Hindlimb muscle (tissue), 1 donor: Measurements from ENCODE around the gene PPP1R7. TPM values are rescaled to one million over a fixed set of nuclear protein-coding genes. Genes with fewer than 3 reads are reported as not detected.
"Not testable (repeated sequence)": the region's sequence is repeated elsewhere in the genome, so short reads cannot be mapped to it uniquely, and the experiment has no call there.

Experiments
- DNase-seq: peaks from one replicate; pipeline ENCODE4 v3.0.0-alpha.2; 2013
- polyA plus RNA-seq: library from polyadenylated mRNA; unstranded; fragments of 120-200 nt; gene quantifications from one replicate; pipeline ENCODE4 v1.2.1, GENCODE V29; 2013; ENCODE audit not compliant: insufficient read length

Gene PPP1R7
- polyA plus RNA-seq: 87.2 TPM

DNA sequence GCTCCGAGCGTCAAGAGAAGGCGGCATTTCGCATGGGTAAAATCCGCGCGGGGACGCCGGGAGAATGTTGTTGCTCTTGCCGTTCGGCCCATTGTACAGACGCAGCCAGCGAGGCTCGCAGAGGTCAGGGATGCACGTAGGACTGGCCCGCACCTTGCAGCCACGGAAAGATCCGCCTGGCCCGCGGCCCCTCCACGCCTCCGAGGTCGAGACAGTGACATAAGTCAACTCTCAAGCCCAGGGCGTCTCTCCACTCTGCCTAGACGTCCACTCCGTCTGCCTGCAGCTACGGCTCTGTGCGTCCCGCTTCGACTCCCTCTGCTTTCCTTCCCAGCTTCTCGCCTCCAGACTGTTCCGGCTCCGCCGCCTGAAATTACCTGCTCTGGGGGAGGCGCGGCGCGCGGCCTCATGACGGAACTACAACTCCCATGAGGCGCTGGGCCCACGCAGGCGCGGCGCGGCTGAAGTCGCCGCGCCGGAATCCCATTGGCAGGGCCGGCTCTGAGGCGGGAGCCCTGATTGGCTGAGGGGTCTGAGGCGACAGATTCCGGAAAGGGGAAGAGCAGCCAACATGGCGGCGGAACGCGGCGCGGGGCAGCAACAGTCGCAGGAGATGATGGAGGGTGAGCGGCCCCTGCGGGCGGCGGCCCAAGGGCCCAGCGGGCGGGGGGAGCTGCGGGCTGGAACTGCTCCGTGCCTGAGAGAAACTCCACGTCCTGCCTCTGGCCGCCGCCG, at the start of gene PPP1R7:
Gene PPP1R7, plus strand, starts transcription at position 543 of the 735 bp plus-strand sequence. Its CDS starts 29 bp downstream, at position 572.
- peak; percentile 94 for DNase-seq

DNA sequence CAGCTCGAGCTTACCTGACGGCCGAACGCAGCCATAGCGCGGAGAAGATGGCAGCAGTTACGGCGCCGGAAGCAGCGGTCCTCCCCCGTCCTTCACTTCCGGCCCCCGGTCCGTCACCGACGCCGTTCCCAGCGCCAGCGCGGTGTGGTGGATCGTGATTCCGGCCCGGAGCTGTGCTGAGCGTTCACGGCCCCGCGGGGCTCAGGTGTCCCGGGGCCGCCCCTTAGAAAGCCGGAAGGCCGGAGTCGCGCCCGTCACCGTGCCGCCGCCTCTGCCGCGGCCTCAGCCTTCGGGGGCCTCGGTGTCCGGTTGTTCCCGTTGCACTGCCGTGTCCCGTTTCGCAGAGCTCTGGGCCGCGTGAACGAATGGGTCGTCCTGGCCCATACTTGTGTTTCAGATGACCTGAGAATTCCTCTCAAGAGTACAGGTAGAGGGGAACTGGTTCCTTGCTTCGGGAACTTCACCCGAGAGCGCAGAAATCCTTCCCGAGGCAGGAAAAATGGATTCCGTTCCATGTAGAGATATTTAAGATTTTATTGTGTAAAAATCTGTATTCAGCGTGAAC, 47.9 kb upstream of the PPP1R7 start, which contains the start of gene MTERF4:
Gene MTERF4, minus strand, starts transcription at position 49 of the 565 bp plus-strand sequence. Its CDS starts 14 bp downstream, at position 35.
- DNase-seq: peak; percentile 89

DNA sequence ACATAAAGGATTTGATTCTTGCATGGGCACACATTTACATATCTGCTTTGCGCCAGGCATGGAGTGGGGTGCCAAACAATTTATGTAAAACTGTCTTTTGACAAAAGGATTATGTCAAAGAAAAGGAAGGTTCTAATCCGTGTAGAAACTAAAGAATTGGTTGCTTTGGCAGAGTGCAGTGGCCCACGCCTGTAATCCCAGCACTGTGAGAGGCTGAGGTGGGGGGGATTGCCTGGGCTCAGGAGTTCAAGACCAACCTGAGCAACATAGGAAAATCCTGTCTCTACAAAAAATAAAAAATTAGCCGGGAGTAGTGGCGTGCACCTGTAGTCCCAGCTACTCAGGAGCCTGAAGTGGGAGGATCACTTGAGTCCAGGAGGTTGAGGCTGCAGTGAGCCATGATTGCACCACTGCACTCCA, 47.1 kb upstream of the PPP1R7 start:
- no peak for DNase-seq

- not testable (repeated sequence) for DNase-seq
Measured at GRCh38 chr2:241104611-241105010, 45.7 kb upstream of the PPP1R7 start.

DNA sequence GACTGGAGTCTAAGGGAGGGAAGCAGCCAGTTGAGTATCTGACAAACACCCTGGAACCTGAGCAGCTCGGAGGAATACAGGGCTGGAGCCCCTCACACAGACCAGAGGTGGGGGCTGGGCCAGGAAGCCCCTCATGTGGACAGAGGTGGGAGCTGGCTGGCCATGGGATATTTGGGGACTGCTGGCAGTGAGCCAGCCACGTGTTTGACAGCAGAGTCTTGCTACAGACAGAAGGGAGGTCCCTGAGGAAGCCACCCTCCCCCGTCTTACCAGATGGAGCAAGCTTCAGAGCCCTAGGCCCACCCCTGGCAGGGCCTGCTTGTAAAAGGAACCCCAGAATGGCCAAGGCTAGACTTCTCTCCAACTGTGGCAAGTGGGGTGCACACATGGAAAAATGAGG, 44.6 kb upstream of the PPP1R7 start:
- no peak for DNase-seq

DNA sequence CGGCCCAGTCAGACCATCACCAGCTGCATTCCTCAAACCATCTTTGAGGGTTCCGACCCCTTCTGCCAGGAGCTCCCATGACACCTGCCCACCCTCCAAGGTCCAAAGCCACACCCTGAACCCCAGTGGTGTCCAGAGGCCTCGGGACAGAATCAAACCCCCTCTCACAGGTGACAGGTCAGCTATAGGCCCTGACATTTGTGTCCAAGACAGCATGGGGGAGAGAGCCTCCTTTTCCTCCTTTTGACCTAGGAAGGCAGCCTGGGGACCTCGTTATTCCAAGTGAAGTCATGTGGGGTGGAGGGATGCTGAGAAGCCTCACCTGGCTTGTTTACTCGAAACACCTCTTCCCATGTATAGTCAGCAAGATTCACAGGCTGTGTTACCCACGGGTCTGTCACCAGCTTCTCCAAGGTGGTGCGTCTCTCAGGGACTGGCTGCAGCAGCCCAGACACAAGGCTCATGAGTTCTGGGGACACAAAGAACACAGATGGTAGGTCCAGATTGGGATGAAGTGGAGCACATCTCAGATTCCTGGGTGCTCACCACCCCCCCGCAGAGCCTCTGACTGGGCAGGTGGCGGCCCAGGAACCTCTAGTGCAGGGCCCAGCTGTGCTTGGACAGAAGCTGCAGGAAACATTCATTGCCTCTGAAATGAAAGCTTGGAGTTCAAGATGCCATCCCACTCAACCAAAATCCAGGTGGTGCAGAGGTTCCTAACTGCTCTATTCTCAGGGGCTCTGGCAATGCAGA, 43.1 kb upstream of the PPP1R7 start:
- no peak for DNase-seq

DNA sequence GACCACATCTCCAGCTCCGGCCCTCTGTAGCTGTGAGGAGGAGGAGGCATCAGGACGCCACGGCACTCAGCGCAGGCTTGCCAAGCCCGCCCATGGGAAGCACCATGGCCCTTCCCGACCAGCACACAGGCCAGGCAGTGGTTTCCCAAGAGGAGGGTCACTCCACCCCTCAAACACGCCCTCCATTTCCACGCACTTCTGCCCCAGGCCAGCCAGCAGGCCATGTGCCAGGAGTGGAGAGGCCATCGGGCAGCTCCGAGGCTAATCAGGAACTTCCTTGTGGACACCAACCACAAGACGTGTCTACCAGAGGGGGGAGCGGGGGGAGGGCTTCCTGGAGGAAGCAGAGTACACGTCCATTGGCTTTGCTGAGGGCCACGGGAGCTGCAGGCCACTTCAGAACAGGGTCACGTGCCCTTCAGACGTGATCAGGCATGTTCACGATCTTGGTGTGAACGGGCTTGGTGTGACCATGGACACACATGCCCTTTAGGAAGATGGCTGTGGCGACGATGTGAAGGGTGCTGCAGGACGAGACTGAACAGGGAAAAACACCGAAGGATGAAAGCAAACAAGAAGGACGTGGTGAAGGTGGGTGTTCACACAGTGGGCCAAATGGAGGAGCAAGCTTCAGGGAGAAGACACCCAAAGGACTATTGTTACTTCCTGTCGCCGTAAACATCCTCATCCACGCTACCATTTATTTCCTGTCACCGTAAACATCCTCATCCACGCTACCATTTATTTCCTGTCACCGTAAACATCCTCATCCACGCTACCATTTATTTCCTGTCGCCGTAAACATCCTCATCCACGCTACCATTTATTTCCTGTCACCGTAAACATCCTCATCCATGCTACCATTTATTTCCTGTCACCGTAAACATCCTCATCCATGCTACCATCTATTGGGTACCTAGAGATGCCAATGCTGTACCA, 41.7 kb upstream of the PPP1R7 start:
- no peak for DNase-seq

GRCh38 chr2:241109210-241110088, 40.8 kb upstream of the PPP1R7 start:
- DNase-seq: no peak

- DNase-seq: no peak
Measured at GRCh38 chr2:241110089-241110606, 40.1 kb upstream of the PPP1R7 start.

DNA sequence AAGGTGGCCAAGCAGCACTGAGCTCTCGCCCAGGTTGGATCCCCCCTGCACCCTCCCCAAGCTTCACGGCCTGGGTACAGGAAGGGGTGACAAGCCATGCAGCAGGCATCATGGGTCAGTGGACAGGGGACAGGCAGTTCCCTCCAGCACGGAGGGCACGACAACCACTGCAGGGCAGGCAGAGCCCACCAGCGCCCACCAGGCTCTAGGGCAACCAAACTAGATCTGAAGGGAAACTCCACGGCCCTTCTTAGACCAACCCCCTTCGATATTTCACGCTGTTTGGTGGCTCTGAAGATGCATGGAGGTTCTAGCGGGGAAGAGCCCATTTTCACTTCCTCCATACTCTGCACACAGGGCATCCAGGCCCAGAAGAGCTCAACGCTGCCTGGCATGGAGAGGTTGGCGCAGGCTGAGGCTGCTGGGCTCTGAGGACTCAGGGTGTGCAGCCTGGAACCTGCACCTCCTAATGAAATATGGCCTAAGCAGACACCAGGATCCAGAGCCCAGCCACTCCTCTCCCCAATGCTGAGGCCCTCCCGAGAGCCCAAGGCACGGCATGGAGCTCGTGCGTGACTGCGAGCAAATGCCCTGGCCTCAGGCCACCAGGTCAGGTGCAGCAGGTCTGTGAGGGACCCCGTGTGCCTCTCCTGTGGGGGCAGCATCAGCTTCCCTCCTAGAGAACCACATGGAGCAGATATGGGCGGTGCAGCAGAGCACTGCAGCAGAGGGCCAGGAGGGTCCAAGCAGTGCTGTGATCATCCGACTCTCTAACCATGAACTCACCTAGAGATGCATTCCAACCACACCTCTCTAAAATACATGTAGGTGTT, 39.4 kb upstream of the PPP1R7 start:
- no peak for DNase-seq

- no peak for DNase-seq
Measured at GRCh38 chr2:241111440-241111805, 38.8 kb upstream of the PPP1R7 start.

GRCh38 chr2:241112046-241112445, 38.2 kb upstream of the PPP1R7 start:
- DNase-seq: no peak

- DNase-seq: no peak
Measured at GRCh38 chr2:241112592-241112991, 37.7 kb upstream of the PPP1R7 start.

- DNase-seq: no peak
Measured at GRCh38 chr2:241114836-241115235, 35.4 kb upstream of the PPP1R7 start.

- no peak for DNase-seq
Measured at GRCh38 chr2:241115361-241115760, 34.9 kb upstream of the PPP1R7 start.

GRCh38 chr2:241116606-241117560, 33.4 kb upstream of the PPP1R7 start:
- DNase-seq: no peak

DNA sequence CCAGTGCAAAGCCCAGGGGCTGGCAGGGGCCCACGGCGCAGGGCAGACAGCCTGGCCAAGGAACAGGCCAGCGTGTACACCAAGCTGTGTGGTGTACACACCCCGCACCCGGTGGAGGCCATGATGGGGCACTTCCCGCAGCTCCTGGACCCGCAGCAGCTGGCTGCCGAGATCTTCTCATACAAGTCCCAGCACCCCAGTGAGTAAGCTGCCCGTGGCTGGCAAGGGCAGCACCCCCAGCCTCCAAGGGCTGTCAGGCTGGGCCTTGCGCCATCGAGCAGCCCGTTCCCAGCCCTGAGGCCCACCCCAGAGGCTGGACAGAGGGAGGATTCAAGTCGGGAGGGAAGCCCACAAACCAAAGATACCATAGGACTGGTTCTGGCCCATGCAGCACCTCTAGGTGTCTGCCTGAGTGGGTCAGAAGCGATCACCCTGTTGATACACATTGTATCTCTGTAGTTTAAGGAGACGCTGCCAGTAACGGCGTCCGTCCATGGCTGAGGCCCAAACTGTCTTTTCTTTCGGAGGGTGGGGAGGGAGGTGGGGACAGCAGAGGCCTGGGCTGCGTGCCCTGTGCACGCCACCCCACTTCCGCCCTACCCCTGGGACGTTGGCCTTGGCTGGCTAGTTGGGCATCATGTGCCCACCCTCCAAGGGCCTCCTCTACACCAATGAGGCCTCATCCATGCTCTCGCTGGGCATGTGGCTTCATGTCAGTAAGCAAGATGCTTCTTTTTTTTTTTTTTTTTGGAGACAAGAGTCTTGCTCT, 31.3 kb upstream of the PPP1R7 start:
- no peak for DNase-seq

DNA sequence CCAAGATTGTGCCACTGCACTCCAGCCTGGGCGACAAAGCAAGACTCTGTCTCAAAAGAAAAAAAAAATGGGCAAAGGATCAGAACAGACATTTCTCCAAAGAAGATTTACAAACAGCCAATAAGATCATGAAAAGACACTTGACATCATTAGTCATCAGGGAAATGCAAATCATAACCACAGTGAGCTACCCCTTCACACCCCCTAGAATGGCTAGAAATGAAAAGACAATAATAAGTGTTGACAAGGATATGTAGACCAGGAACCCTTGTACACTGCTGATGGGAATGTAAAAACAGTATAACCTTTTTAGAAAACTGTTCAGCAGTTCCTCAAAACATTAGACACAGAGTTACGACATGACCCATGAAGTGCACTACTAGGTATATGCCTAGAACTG, 29.8 kb upstream of the PPP1R7 start:
- no peak for DNase-seq
